Measurements from ENCODE around the gene PDE10A. TPM values are rescaled to one million over a fixed set of nuclear protein-coding genes. Genes with fewer than 3 reads are reported as not detected.

The PDE10A gene
- total and polyA plus RNA-seq, 2 donors, result 1.8 to 26.6 TPM

GRCh38 chr6:165301372-165302246, 361.4 kb downstream of the PDE10A start:
- Histone ChIP-seq H3K4me3 (ENCODE audit: low read depth, low read length) (no peak overlapping the region), H3K4me1 (ENCODE audit: insufficient read depth) (no peaks in the 10 kb centered on the region), H3K36me3 (ENCODE audit: insufficient read depth) (no peaks in the 10 kb centered on the region), H3K27ac (ENCODE audit: low read depth) (no peak overlapping the region)
- no peak for DNase-seq (ENCODE audit: extremely low spot score)
- 94% methylated on average over 38 of the region's 38 CpGs for WGBS

GRCh38 chr6:165300422-165300936, 362.6 kb downstream of the PDE10A start:
- no peak overlapping the region for H3K4me3 ChIP-seq (ENCODE audit: low read depth, low read length)
- DNase-seq (ENCODE audit: extremely low spot score), result no peak
- H3K36me3 ChIP-seq (ENCODE audit: insufficient read depth), result no peaks in the 10 kb centered on the region
- H3K27ac ChIP-seq (ENCODE audit: low read depth), result no peak overlapping the region
- no peaks in the 10 kb centered on the region for H3K4me1 ChIP-seq (ENCODE audit: insufficient read depth)
- 71% methylated on average over 13 of the region's 13 CpGs for WGBS

- Histone ChIP-seq H3K4me3 (ENCODE audit: low read depth, low read length) (no peak overlapping the region), H3K4me1 (ENCODE audit: insufficient read depth) (no peaks in the 10 kb centered on the region)
- WGBS, result 85% methylated on average over 5 of the region's 5 CpGs
Observed at GRCh38 chr6:165298875-165299274, 364.2 kb downstream of the PDE10A start.

GRCh38 chr6:165298402-165298801, 364.6 kb downstream of the PDE10A start:
- WGBS, result 83% methylated on average over 6 of the region's 6 CpGs
- H3K36me3 ChIP-seq (ENCODE audit: insufficient read depth), result no peaks in the 10 kb centered on the region
- H3K27ac ChIP-seq (ENCODE audit: low read depth), result no peak overlapping the region
- no peak for DNase-seq (ENCODE audit: extremely low spot score)
- H3K4me1 ChIP-seq (ENCODE audit: insufficient read depth), result no peaks in the 10 kb centered on the region
- no peak overlapping the region for H3K4me3 ChIP-seq (ENCODE audit: low read depth, low read length)

More at GRCh38 chr6:165298875-165299274, 364.2 kb downstream of the PDE10A start:
- DNase-seq (ENCODE audit: extremely low spot score), result no peak
- no peak overlapping the region for H3K27ac ChIP-seq (ENCODE audit: low read depth)
- no peaks in the 10 kb centered on the region for H3K36me3 ChIP-seq (ENCODE audit: insufficient read depth)

- Histone ChIP-seq H3K4me1 (ENCODE audit: insufficient read depth) (no peaks in the 10 kb centered on the region), H3K4me3 (ENCODE audit: low read depth, low read length) (no peak overlapping the region), H3K27ac (ENCODE audit: low read depth) (no peak overlapping the region), H3K36me3 (ENCODE audit: insufficient read depth) (no peaks in the 10 kb centered on the region)
- DNase-seq (ENCODE audit: extremely low spot score), result no peak
- WGBS, result 80% methylated on average over 6 of the region's 6 CpGs
Observed at GRCh38 chr6:165292657-165293056, 370.4 kb downstream of the PDE10A start.

Small RNA genes within 50 kb of the gene (small RNA-seq; reads per million reads assigned to genes)
- not detected for gene RNA5SP226

Data from urinary bladder (tissue), 4 donors.